HepG2 (cell line): ENCODE results near the gene MAP2K6. TPM values are rescaled to one million over a fixed set of nuclear protein-coding genes. Genes with fewer than 3 reads are reported as not detected.

Source experiments
- ATAC-seq: fragments of 200-7000 bp; cut with Tn5 transposase; 3 replicates; pipeline ENCODE4 v1.9.1; 2020; ENCODE audit warnings: mild to moderate bottlenecking, moderate library complexity
- BruUV-seq: library from RNA; stranded (reverse); fragments of 400-500 nt; replicated peaks from 2 replicates; lab custom pipeline; 2021; lab: Mats Ljungman, UMichigan
- CTCF ChIA-PET: fragments of 300-600 bp; formaldehyde crosslinking; extraction: SDS; loops from one replicate; lab custom pipeline; 2021; ENCODE audit warnings: low total read pairs, inconsistent platforms, low intra/inter-chr PET ratio; lab: Yijun Ruan, JAX
- POLR2A ChIA-PET: fragments of 350-600 bp; sonication (Branson Sonifier 250); formaldehyde crosslinking; loops from one replicate; lab custom pipeline; 2020; ENCODE audit warnings: antibody characterized with exemption, inconsistent platforms; lab: Yijun Ruan, JAX
- DNase-seq: peaks from one replicate; pipeline ENCODE4 v3.0.0-alpha.2; 2015; ENCODE audit warnings: low spot score
- FAIRE-seq: peaks from 3 replicates; lab custom pipeline; 2011; peaks lifted over from hg19 to GRCh38; lab: Jason Lieb, UNC
- H2AFZ ChIP-seq: one replicate; pipeline ENCODE4 v1.6.1; 2011; ENCODE audit warnings: low read length, inconsistent platforms
- H3K27ac ChIP-seq: fragments of 300-600 bp; 3 replicates; pipeline ENCODE4 v1.8.0; 2011; ENCODE audit warnings: mixed run types, mild to moderate bottlenecking, mixed read lengths, low read length, inconsistent platforms; ENCODE audit not compliant: insufficient read depth; ENCODE audit errors: extremely low read length
- H3K27me3 ChIP-seq, 2 experiments: fragments of 200-600 bp in 1 of 2; 2 replicates in 1 of 2; 3 replicates in 1 of 2; pipeline versions ENCODE4 v1.6.0 to v1.8.0; 2011; ENCODE audit warnings: low read length in 2 of 2, mild to moderate bottlenecking in 2 of 2, moderate library complexity in 2 of 2, inconsistent platforms in 1 of 2; ENCODE audit not compliant: insufficient read depth in 2 of 2, control insufficient read depth in 1 of 2
- H3K36me3 ChIP-seq, 2 experiments: fragments of 200-600 bp in 1 of 2; replicated peaks in 1 of 2; 2 replicates in 1 of 2; 3 replicates in 1 of 2; pipeline versions ENCODE4 v1.5.1 to v1.8.0; 2011; ENCODE audit warnings: low read length in 2 of 2, inconsistent platforms in 1 of 2; ENCODE audit not compliant: insufficient read depth in 2 of 2, control insufficient read depth in 1 of 2
- H3K4me1 ChIP-seq: 2 replicates; pipeline ENCODE4 v1.5.1; 2012; ENCODE audit warnings: low read length, inconsistent platforms; ENCODE audit not compliant: insufficient read depth
- H3K4me2 ChIP-seq: 2 replicates; pipeline ENCODE4 v1.6.0; 2011; ENCODE audit warnings: low read depth, low read length, inconsistent platforms
- H3K4me3 ChIP-seq, 3 experiments: fragments of 200-600 bp in 1 of 3; sonication (generic), shearing (Covaris generic) in 1 of 3; replicated peaks in 1 of 3; 2 replicates each; pipeline ENCODE4 v1.5.1; 2011 to 2016; ENCODE audit warnings: low read length in 3 of 3, inconsistent platforms in 2 of 3, low read depth in 2 of 3, mild to moderate bottlenecking in 2 of 3, control low read depth in 1 of 3, mixed read lengths in 1 of 3; ENCODE audit not compliant: insufficient read depth in 1 of 3
- H3K79me2 ChIP-seq: one replicate; pipeline ENCODE4 v1.6.1; 2011; ENCODE audit warnings: low read length, inconsistent platforms; ENCODE audit not compliant: insufficient read depth
- H3K9ac ChIP-seq: 2 replicates; pipeline ENCODE4 v1.6.0; 2011; ENCODE audit warnings: mild to moderate bottlenecking, low read depth, low read length, inconsistent platforms; ENCODE audit not compliant: insufficient read depth
- H3K9me3 ChIP-seq: 2 replicates; pipeline ENCODE4 v1.5.1; 2012; ENCODE audit warnings: mild to moderate bottlenecking, low read length
- H4K20me1 ChIP-seq: 2 replicates; pipeline ENCODE4 v1.6.0; 2011; ENCODE audit warnings: inconsistent platforms, mild to moderate bottlenecking, low read length, moderate library complexity; ENCODE audit not compliant: insufficient read depth
- AHDC1 ChIP-seq: sonication (generic); formaldehyde crosslinking; IDR thresholded peaks from 2 replicates; pipeline ENCODE4 v1.5.1; 2020; ENCODE audit warnings: mild to moderate bottlenecking, missing genetic modification reagents, borderline replicate concordance
- BRD4 ChIP-seq: sonication (generic); formaldehyde crosslinking; IDR thresholded peaks from 2 replicates; pipeline ENCODE4 v1.4.0; 2020; ENCODE audit warnings: missing genetic modification reagents
- CBX5 ChIP-seq: sonication (generic); formaldehyde crosslinking; IDR thresholded peaks from 2 replicates; pipeline ENCODE4 v1.4.0; 2020; ENCODE audit warnings: missing genetic modification reagents, borderline replicate concordance
- MBD4 ChIP-seq: IDR thresholded peaks from 2 replicates; pipeline ENCODE4 v1.6.1; 2012; ENCODE audit warnings: low read length, inconsistent platforms, borderline replicate concordance
- PBX3 ChIP-seq: sonication (generic); formaldehyde crosslinking; IDR thresholded peaks from 2 replicates; pipeline ENCODE4 v1.8.1; 2023; ENCODE audit warnings: missing genetic modification reagents, inconsistent platforms, borderline replicate concordance
- PTBP1 ChIP-seq: fragments of 200-400 bp; formaldehyde crosslinking; IDR thresholded peaks from 2 replicates; pipeline ENCODE4 v1.6.1; 2018; ENCODE audit warnings: low read length, low read depth; ENCODE audit not compliant: poor library complexity, severe bottlenecking
- SCMH1 ChIP-seq: sonication (generic); formaldehyde crosslinking; IDR thresholded peaks from 2 replicates; pipeline ENCODE4 v1.9.0; 2021; ENCODE audit warnings: missing genetic modification reagents, mild to moderate bottlenecking, borderline replicate concordance
- SOX13 ChIP-seq, 3 experiments: fragments of 450-650 bp in 1 of 3; sonication (generic) in 1 of 3; formaldehyde crosslinking in 1 of 3; IDR thresholded peaks in 2 of 3; conservative IDR thresholded peaks in 1 of 3; 2 replicates each; pipeline versions ENCODE4 v1.5.0 to v1.6.1; 2016 to 2020; ENCODE audit warnings: antibody characterized with exemption in 1 of 3, mild to moderate bottlenecking in 1 of 3, missing compliant biosample characterization in 1 of 3, missing genetic modification reagents in 1 of 3, moderate library complexity in 1 of 3
- ZBTB21 ChIP-seq: sonication (generic); formaldehyde crosslinking; IDR thresholded peaks from 2 replicates; pipeline ENCODE4 v1.4.0; 2020; ENCODE audit warnings: missing genetic modification reagents
- ZNF101 ChIP-seq: sonication (generic); formaldehyde crosslinking; IDR thresholded peaks from 2 replicates; pipeline ENCODE4 v1.4.0; 2020; ENCODE audit warnings: mild to moderate bottlenecking, low read depth, missing genetic modification reagents, borderline replicate concordance
- ZSCAN9 ChIP-seq: IDR thresholded peaks from 2 replicates; pipeline ENCODE4 v1.6.1; 2016; ENCODE audit warnings: borderline replicate concordance
- WGBS: methylation state at CpG from one replicate; pipeline ENCODE4 v1.1.6; 2017; ENCODE audit warnings: low lambda C conversion rate; 5-methylcytosine and 5-hydroxymethylcytosine counted together
- in situ Hi-C: cut with HindIII; loops from 2 replicates; pipeline ENCODE4 v1.10.0; 2017; ENCODE audit warnings: low pct_unique_long_range_greater_than_20kb; ENCODE audit not compliant: extremely low pct_ligation_motif_present
- intact Hi-C: fragments of 100-400 bp; cut with micrococcal nuclease; formaldehyde crosslinking; loops from one replicate; pipeline ENCODE4 v1.10.0; 2022; ENCODE audit not compliant: unreplicated experiment
- polyA plus RNA-seq, 8 experiments: library from polyadenylated mRNA; depleted of rRNA in 3 of 8; stranded (reverse) in 7 of 8; unstranded in 1 of 8; fragments of >200 nt; fragmentation: Illumina TruSeq in 4 of 8; extraction: Trizol in 4 of 8; gene quantifications; 2 replicates each; pipeline versions ENCODE4 v1.2.1 to v1.2.3, GENCODE V29; 2011 to 2016; ENCODE audit warnings: low read depth in 4 of 8, missing spikeins in 1 of 8, mixed read lengths in 1 of 8; ENCODE audit not compliant: insufficient read depth in 1 of 8
- total RNA-seq, 5 experiments: library from RNA; depleted of rRNA; stranded (reverse); fragments of >200 nt; fragmentation: Illumina TruSeq; extraction: Trizol; gene quantifications; 2 replicates each; pipeline ENCODE4 v1.2.3, GENCODE V29; 2016; ENCODE audit warnings: low read depth in 1 of 5

MAP2K6 gene
- total and polyA plus RNA-seq, 2 of the 13 experiments (the other 11 are each of a cell fraction or from before 2014, with no cell fraction given): 5.1 to 33.6 TPM

- H3K4me2 ChIP-seq: no peak overlapping the region
- TF ChIP-seq MBD4 (no peak), PTBP1 (no peak)
- intact Hi-C loops (no loop called here), in situ Hi-C loops (no loop called here)
- no peaks in the 10 kb centered on the region for H4K20me1 ChIP-seq
- peaks cover 0 to 6% of the 10 kb centered on the region in 2 experiments; a peak in 1 of 5 replicates for H3K27me3 ChIP-seq
- no peaks in the 10 kb centered on the region for H3K79me2 ChIP-seq
- no peak overlapping the region for H3K27ac ChIP-seq
- under 1% methylated on average over 3 of the region's 3 CpGs for WGBS
- ChIA-PET POLR2A (no interaction called here), CTCF (no interaction called here)
- no peaks in the 10 kb centered on the region for H3K36me3 ChIP-seq
- no peak for ATAC-seq
- no peak for DNase-seq
- no peak for FAIRE-seq
- no TSS peak for BruUV-seq
- H3K9ac ChIP-seq: no peak overlapping the region
- no peaks in the 10 kb centered on the region for H3K9me3 ChIP-seq
- no peak overlapping the region for H3K4me3 ChIP-seq
- no peaks in the 10 kb centered on the region for H3K4me1 ChIP-seq
- no peak overlapping the region for H2AFZ ChIP-seq
These were observed 178.3 kb downstream of the MAP2K6 start for GRCh38 chr17:69592692-69593350.

- DNase-seq (no peak), FAIRE-seq (no peak), ATAC-seq (no peak)
- no peaks in the 10 kb centered on the region for H3K36me3 ChIP-seq
- no peak overlapping the region for H3K27ac ChIP-seq
- H3K9ac ChIP-seq: no peak overlapping the region
- H3K79me2 ChIP-seq: no peaks in the 10 kb centered on the region
- in situ Hi-C loops (no loop called here), intact Hi-C loops (no loop called here)
- H2AFZ ChIP-seq: no peak overlapping the region
- H3K4me2 ChIP-seq: no peak overlapping the region
- H3K9me3 ChIP-seq: no peaks in the 10 kb centered on the region
- H3K4me3 ChIP-seq: no peak overlapping the region
- ChIA-PET POLR2A (no interaction called here), CTCF (no interaction called here)
- H3K27me3 ChIP-seq: peaks cover 0 to 6% of the 10 kb centered on the region in 2 experiments; a peak in 1 of 5 replicates
- 4% methylated on average over 2 of the region's 2 CpGs for whole genome bisulfite sequencing
- TF ChIP-seq SOX13 (IDR thresholded peaks at IDR 0.05) (no peak), SOX13 (CRISPR knock-in tag; conservative IDR thresholded peaks at IDR 0.05 in 1 of 2, IDR thresholded peaks at IDR 0.05 in 1 of 2) (no peak), ZSCAN9 (no peak), CBX5 (CRISPR knock-in tag) (no peak), SCMH1 (CRISPR knock-in tag) (no peak), AHDC1 (CRISPR knock-in tag) (no peak), ZBTB21 (CRISPR knock-in tag) (no peak), PBX3 (CRISPR knock-in tag) (no peak), ZNF101 (no peak), BRD4 (no peak)
- BruUV-seq: no TSS peak
- no peaks in the 10 kb centered on the region for H4K20me1 ChIP-seq
- no peaks in the 10 kb centered on the region for H3K4me1 ChIP-seq
These were observed 178.8 kb downstream of the MAP2K6 start for GRCh38 chr17:69593351-69593715.
